HUES6 (cell line): ENCODE results near the gene GPN2.
"Not testable (repeated sequence)": the region's sequence is repeated elsewhere in the genome, so short reads cannot be mapped to it uniquely, and the experiment has no call there.

ENCODE experiments used
- H3K27ac ChIP-seq: 2 replicates; pipeline ENCODE4 v1.7.0; 2013; ENCODE audit warnings: low read depth, mild to moderate bottlenecking, low read length, inconsistent platforms
- H3K27me3 ChIP-seq: 2 replicates; pipeline ENCODE4 v1.6.1; 2013; ENCODE audit warnings: low read length; ENCODE audit not compliant: control insufficient read depth, insufficient read depth
- H3K36me3 ChIP-seq: 2 replicates; pipeline ENCODE4 v1.6.1; 2013; ENCODE audit warnings: low read length; ENCODE audit not compliant: control insufficient read depth, insufficient read depth
- H3K4me1 ChIP-seq: 2 replicates; pipeline ENCODE4 v1.6.1; 2013; ENCODE audit warnings: low read length; ENCODE audit not compliant: control insufficient read depth, insufficient read depth
- H3K4me3 ChIP-seq: 2 replicates; pipeline ENCODE4 v1.5.1; 2013; ENCODE audit warnings: low read depth, low read length
- H3K9ac ChIP-seq: one replicate; pipeline ENCODE4 v1.6.1; 2013; ENCODE audit warnings: mild to moderate bottlenecking, low read length
- H3K9me3 ChIP-seq: 2 replicates; pipeline ENCODE4 v1.6.1; 2013; ENCODE audit warnings: low read depth, low read length; ENCODE audit not compliant: control insufficient read depth, insufficient read depth

GPN2 gene

DNA sequence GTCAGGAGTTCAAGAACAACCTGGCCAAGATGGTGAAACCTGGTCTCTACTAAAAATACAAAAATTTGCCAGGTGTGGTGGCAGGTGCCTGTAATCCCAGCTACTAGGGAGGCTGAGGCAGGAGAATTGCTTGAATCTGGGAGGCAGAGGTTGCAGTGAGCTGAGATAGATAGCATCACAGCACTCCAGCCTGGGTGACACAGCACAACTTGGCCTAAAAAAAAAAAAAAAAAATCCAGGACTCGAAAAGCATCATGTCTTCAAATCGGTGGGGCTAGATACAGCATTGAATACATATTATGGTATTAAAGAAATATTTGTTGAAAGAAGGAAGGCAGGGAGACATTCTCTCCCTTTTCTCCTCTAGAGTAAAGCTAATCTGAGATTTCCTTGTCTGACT, 17.0 kb downstream of the GPN2 start:
- not testable (repeated sequence) for H3K27me3 ChIP-seq, H3K27ac ChIP-seq, H3K9me3 ChIP-seq, H3K4me3 ChIP-seq, H3K9ac ChIP-seq, H3K4me1 ChIP-seq
- H3K36me3 ChIP-seq = peaks cover 10% of the 10 kb centered on the region; the same call in 1 of the 2 replicates

- Histone ChIP-seq H3K27me3 (peaks cover 14% of the 10 kb centered on the region), H3K27ac (peak overlapping the region; percentile 79; the same call in 1 of the 2 replicates), H3K36me3 (no peaks in the 10 kb centered on the region), H3K4me3 (peak overlapping the region; percentile 80), H3K4me1 (peaks cover 37% of the 10 kb centered on the region), H3K9me3 (no peaks in the 10 kb centered on the region), H3K9ac (peak overlapping the region; percentile 87)
These were observed 25.2 kb downstream of the GPN2 start for GRCh38 chr1:26864610-26865480.

GRCh38 chr1:26863685-26864077, 26.4 kb downstream of the GPN2 start:
- peak overlapping the region; percentile 80 for H3K4me3 ChIP-seq
- no peak overlapping the region for H3K27ac ChIP-seq
- H3K4me1 ChIP-seq = peaks cover 37% of the 10 kb centered on the region
- H3K36me3 ChIP-seq = no peaks in the 10 kb centered on the region
- H3K9ac ChIP-seq = peak overlapping the region; percentile 63
- no peaks in the 10 kb centered on the region for H3K9me3 ChIP-seq
- peaks cover 14% of the 10 kb centered on the region for H3K27me3 ChIP-seq

DNA sequence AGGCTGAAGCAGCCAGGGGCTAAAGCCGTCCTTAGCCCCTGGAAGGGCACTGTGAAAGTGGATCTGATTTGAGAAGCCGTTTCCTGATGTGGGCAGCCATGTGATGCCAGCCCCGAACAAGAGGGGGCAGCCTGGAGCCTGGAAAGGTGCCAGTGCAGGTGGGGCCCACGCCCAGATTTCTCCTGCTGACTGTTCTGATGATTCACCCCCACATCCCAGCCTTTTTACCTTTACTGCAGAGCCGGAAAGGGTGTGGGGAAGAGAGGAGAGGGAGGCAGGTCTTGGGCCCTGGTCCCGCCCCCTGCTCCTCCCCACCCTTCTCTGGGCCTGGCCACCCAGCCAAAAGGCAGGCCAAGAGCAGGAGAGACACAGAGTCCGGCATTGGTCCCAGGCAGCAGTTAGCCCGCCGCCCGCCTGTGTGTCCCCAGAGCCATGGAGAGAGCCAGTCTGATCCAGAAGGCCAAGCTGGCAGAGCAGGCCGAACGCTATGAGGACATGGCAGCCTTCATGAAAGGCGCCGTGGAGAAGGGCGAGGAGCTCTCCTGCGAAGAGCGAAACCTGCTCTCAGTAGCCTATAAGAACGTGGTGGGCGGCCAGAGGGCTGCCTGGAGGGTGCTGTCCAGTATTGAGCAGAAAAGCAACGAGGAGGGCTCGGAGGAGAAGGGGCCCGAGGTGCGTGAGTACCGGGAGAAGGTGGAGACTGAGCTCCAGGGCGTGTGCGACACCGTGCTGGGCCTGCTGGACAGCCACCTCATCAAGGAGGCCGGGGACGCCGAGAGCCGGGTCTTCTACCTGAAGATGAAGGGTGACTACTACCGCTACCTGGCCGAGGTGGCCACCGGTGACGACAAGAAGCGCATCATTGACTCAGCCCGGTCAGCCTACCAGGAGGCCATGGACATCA, 27.1 kb downstream of the GPN2 start, which contains the start of gene SFN:
TSS of gene SFN (plus strand) at position 369 of the 904 bp plus-strand sequence. CDS start at position 433, 64 bp downstream.
- Histone ChIP-seq H3K9me3 (no peaks in the 10 kb centered on the region), H3K27ac (no peak within 1 kb of the TSS), H3K9ac (peak within 1 kb of the TSS; percentile 87), H3K4me3 (peak within 1 kb of the TSS; percentile 80), H3K27me3 (peaks cover 14% of the 10 kb centered on the region), H3K36me3 (no peaks in the 10 kb centered on the region), H3K4me1 (peaks cover 36% of the 10 kb centered on the region)

DNA sequence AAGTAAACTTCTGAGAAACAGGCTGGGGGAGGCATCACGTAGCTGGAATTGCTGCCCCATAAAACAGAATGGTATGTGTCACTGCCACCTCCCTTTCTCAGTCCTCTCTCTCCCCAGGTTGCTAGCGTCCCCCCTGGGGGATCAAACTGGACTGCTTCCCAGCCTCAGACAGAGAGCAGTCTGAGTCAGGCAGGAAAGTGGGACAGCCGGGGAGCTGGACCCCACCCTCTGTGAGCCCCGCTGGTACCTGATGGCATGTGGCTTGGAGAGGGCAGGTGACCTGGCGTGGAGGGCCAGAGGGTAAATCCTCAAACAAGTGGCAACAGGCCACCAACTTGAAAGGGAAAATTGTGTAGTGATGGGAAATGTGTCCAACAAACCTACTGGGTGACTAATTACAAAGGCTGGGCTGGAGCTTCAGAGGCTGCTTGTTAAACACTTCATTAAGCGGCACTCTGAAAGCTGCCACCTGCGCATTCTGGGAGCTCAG, 28.1 kb downstream of the GPN2 start:
- no peaks in the 10 kb centered on the region for H3K9me3 ChIP-seq
- no peaks in the 10 kb centered on the region for H3K36me3 ChIP-seq
- H3K9ac ChIP-seq = no peak overlapping the region
- H3K27me3 ChIP-seq = peaks cover 14% of the 10 kb centered on the region
- H3K27ac ChIP-seq = no peak overlapping the region
- no peak overlapping the region for H3K4me3 ChIP-seq
- H3K4me1 ChIP-seq = peaks cover 33% of the 10 kb centered on the region

DNA sequence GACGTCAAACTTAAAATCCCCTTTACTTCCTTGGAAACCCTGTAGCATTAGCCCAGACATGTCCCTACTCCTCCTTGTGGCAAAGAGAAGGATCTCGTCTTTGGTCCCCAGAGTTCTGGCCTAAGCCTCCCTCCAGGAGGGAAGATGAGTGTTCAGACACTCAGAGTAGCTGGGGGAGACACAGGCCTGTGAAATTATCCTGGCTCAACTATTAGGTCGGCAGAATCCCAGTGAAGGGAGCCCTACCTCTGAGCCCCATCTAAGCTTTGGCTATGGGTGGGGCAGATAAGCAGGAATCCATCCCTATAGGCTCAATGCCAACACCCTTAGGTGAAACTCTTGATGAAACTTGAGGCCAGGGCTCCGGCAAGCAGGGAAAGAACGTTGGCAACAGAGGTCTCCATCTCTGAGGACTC, 28.8 kb downstream of the GPN2 start:
- no peak overlapping the region for H3K27ac ChIP-seq
- no peaks in the 10 kb centered on the region for H3K9me3 ChIP-seq
- H3K4me3 ChIP-seq = no peak overlapping the region
- H3K27me3 ChIP-seq = peaks cover 14% of the 10 kb centered on the region
- no peaks in the 10 kb centered on the region for H3K36me3 ChIP-seq
- peaks cover 38% of the 10 kb centered on the region for H3K4me1 ChIP-seq
- no peak overlapping the region for H3K9ac ChIP-seq

DNA sequence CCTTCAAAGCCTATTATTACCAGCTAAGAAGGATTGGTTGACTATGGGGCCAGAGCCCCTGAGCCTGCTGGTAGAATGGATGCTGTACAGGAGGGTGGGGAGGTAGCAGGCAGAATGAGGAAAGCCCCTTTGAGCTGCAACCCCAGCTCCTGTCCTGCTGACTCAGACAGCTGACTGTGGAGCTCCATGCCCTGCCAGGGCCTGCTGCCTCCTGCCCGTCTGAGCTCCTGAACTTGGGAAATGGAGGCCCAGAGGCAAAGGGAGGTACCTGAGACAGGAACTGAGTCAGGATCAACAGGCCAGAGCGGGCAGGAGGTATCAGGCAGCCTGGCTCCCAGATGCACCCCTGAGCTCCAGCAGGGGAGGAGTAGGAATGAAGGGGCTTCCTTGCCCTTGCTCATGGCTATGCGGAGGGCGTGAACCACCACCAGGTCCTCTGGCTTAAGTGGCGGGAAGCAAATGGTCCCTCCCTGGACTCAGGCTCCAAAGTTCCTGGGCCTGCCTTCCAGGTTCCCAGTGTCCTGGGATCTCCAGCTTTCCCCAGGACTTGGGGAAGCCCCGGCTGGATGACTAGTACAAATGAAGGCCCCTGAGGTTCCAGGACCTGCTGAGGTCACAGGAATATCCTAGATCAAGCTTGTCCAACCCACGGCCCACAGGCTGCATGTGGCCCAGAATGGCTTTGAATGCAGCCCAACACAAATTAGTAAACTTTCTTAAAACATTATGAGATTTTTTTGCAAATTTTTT, 31.0 kb downstream of the GPN2 start:
- Histone ChIP-seq H3K9ac (no peak overlapping the region), H3K27ac (no peak overlapping the region), H3K4me3 (no peak overlapping the region), H3K36me3 (peaks cover under 1% of the 10 kb centered on the region), H3K4me1 (peaks cover 28% of the 10 kb centered on the region), H3K9me3 (no peaks in the 10 kb centered on the region), H3K27me3 (peaks cover 11% of the 10 kb centered on the region)

GRCh38 chr1:26858160-26858559, 31.9 kb downstream of the GPN2 start:
- Histone ChIP-seq H3K27me3 (peaks cover 2% of the 10 kb centered on the region), H3K36me3 (peaks cover 10% of the 10 kb centered on the region), H3K27ac (no peak overlapping the region), H3K9me3 (no peaks in the 10 kb centered on the region), H3K9ac (no peak overlapping the region), H3K4me3 (no peak overlapping the region), H3K4me1 (peaks cover 20% of the 10 kb centered on the region)

DNA sequence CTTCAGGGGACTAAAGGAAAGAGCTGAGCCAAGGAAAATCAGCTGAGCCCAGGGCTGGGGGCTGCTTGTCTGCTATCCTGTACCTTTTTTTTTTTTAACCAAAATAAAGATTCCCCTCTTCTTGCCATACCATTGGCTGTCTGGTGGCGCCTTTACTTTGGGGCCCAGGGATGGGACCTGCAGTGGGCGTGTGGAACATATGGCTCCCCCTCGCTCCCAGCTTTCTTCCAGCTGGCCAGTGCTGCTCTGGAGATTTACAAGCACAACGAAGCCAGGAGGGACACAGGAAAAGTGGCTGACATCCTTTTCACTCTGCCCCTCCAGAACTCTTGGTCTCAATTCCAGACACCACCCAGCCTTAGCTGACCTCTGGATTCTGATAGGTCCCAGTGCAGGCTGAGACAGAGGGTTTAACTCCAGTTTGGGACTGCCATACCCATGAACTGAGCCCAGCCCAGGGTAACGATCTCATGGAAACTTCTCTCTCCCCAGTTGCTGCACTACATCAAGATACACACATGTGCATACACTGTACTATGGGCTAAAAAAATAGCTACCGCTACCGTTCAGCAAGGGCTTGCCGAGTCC, 32.5 kb downstream of the GPN2 start:
- H3K27me3 ChIP-seq = no peaks in the 10 kb centered on the region
- H3K9ac ChIP-seq = no peak overlapping the region
- no peaks in the 10 kb centered on the region for H3K9me3 ChIP-seq
- no peak overlapping the region for H3K27ac ChIP-seq
- H3K4me3 ChIP-seq = no peak overlapping the region
- peaks cover 20% of the 10 kb centered on the region for H3K4me1 ChIP-seq
- peaks cover 15% of the 10 kb centered on the region for H3K36me3 ChIP-seq
